ENCODE measurements around the gene MPO.

Gene MPO, protein sequence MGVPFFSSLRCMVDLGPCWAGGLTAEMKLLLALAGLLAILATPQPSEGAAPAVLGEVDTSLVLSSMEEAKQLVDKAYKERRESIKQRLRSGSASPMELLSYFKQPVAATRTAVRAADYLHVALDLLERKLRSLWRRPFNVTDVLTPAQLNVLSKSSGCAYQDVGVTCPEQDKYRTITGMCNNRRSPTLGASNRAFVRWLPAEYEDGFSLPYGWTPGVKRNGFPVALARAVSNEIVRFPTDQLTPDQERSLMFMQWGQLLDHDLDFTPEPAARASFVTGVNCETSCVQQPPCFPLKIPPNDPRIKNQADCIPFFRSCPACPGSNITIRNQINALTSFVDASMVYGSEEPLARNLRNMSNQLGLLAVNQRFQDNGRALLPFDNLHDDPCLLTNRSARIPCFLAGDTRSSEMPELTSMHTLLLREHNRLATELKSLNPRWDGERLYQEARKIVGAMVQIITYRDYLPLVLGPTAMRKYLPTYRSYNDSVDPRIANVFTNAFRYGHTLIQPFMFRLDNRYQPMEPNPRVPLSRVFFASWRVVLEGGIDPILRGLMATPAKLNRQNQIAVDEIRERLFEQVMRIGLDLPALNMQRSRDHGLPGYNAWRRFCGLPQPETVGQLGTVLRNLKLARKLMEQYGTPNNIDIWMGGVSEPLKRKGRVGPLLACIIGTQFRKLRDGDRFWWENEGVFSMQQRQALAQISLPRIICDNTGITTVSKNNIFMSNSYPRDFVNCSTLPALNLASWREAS

DNA sequence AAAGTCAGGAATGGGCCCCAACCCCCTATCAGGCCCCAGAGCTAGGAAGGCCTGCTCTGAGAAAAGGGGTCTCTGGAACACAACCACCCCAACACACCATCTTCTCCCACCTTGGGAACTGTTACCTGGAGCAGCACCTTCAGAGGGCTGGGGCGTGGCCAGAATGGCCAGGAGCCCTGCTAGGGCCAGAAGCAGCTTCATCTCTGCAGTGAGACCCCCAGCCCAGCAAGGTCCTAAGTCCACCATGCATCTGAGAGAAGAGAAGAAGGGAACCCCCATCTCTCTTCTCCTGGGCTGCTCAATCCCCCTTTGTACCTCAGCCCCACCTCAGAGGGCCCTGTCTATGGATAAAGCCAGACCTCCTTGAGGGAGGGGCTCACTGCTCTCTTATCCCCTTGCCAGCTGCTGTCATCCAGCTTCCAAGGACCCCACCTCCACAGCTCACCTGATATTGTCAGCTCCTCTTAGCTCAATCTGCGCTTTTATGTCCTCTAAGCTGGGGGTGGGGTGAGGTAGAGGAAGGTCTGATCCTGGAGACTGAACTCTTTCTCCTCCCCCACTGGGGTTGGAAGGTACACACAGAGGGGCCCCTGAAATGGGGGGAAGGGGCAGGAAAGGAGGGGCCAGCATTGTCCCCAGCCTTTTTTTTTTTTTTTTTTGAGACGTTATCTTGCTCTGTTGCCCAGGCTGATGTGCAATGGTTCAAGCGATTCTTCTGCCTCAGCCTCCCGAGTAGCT is at the start of gene MPO:
Gene MPO, minus strand, starts transcription at position 456 of the 738 bp plus-strand sequence. Its CDS starts 177 bp downstream, at position 279.
- no peak within 1 kb of the TSS for H3K4me3 ChIP-seq (ENCODE audit: low read length)
- no peaks in the 10 kb centered on the region for H3K9me3 ChIP-seq (ENCODE audit: control insufficient read depth, low read length)
- H3K9ac ChIP-seq (ENCODE audit: low read length): no peak within 1 kb of the TSS
- peaks cover 40% of the 10 kb centered on the region for H3K27me3 ChIP-seq (replicated peaks; ENCODE audit: control insufficient read depth, insufficient read depth, low read length)
- H3K4me1 ChIP-seq (ENCODE audit: control insufficient read depth, insufficient read depth, low read length): peaks cover 10% of the 10 kb centered on the region
- no peaks in the 10 kb centered on the region for H3K36me3 ChIP-seq (ENCODE audit: control insufficient read depth, insufficient read depth, low read length, severe bottlenecking)
- no peak for DNase-seq (ENCODE audit: low read depth)

DNA sequence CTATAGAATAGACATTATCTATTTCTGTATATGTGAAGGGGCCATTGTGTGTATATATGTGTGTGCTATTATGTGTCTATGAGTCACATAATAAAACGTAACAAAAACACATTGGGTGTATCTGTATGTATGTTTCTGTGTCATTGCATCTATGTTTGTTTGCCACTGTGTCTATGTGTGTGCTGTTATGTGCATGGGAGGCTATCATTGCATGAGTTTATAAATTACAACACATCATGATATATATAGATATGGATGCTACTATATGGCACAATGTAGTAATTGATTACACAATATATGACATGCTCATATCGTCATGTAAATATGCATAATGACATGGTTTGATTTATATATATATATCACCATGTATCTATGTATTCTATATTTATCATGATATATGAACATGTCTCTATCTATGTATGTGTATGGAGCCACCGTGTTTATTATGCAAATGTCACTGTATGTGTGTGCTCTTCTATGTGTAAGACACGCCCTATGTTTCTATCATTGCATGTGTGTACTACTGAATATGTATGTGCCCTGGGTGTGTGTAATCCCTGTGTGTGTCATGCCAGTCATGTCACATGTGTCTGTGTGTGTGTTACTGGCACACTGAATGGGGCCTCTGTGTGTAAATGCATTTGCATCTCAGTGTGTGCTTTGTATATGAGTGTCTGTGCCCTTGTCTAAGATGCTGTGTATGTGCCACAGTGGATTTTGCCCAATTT is 49.2 kb upstream of the MPO start:
- H3K4me3 ChIP-seq (ENCODE audit: low read length): no peak overlapping the region
- no peak for DNase-seq (ENCODE audit: low read depth)
- no peak overlapping the region for H3K9ac ChIP-seq (ENCODE audit: low read length)

DNA sequence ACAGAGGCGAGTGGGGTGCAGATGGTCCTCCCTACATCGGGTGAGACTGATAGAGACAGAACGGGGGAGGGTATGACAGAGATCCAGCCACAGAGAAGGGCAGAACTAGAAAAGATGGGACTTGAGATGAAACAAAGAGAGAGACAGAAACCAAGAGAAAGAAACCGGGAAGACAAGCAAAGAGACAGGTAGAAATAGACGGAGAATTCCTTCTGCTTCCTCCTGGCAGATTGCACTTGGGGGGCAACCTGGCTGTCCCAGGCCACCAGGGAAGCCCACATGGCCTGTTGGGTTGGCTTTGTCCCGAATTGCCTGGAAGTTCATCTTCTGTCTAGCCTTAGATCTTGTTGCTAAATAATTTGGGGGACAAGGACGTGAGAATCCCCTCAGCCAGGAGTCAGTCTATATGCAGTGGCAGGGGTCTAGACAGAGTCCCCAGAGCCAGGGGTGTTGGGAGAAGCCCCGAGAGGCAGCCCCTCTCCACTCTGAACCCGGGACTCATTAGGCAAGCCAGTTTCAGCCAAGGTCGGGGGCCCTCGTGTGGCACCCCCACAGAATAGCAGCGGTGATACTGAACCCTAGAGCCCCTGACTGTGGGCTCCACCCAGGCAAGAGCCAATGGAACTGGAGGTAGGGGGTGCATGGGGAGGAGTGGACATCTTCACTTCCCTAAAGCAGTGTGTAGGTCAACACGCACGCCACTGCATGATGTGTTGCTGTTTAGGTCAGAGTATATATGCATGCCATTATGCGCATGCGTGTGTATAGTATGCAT is 48.5 kb upstream of the MPO start:
- H3K9ac ChIP-seq (ENCODE audit: low read length): no peak overlapping the region
- H3K27me3 ChIP-seq (replicated peaks; ENCODE audit: control insufficient read depth, insufficient read depth, low read length): peaks cover 42% of the 10 kb centered on the region
- H3K4me3 ChIP-seq (ENCODE audit: low read length): no peak overlapping the region
- H3K9me3 ChIP-seq (ENCODE audit: control insufficient read depth, low read length): no peaks in the 10 kb centered on the region
- H3K4me1 ChIP-seq (ENCODE audit: control insufficient read depth, insufficient read depth, low read length): peaks cover 4% of the 10 kb centered on the region
- no peaks in the 10 kb centered on the region for H3K36me3 ChIP-seq (ENCODE audit: control insufficient read depth, insufficient read depth, low read length, severe bottlenecking)
- no peak for DNase-seq (ENCODE audit: low read depth)

More for the DNA sequence above, 49.2 kb upstream of the MPO start:
- Histone ChIP-seq H3K4me1 (ENCODE audit: control insufficient read depth, insufficient read depth, low read length) (no peaks in the 10 kb centered on the region), H3K9me3 (ENCODE audit: control insufficient read depth, low read length) (no peaks in the 10 kb centered on the region), H3K36me3 (ENCODE audit: control insufficient read depth, insufficient read depth, low read length, severe bottlenecking) (no peaks in the 10 kb centered on the region), H3K27me3 (replicated peaks; ENCODE audit: control insufficient read depth, insufficient read depth, low read length) (peaks cover 36% of the 10 kb centered on the region)

- Histone ChIP-seq H3K4me3 (ENCODE audit: low read length) (no peak within 1 kb of the TSS), H3K27me3 (replicated peaks; ENCODE audit: control insufficient read depth, insufficient read depth, low read length) (peaks cover 50% of the 10 kb centered on the region), H3K9ac (ENCODE audit: low read length) (no peak within 1 kb of the TSS), H3K9me3 (ENCODE audit: control insufficient read depth, low read length) (no peaks in the 10 kb centered on the region), H3K4me1 (ENCODE audit: control insufficient read depth, insufficient read depth, low read length) (peaks cover 4% of the 10 kb centered on the region), H3K36me3 (ENCODE audit: control insufficient read depth, insufficient read depth, low read length, severe bottlenecking) (no peaks in the 10 kb centered on the region)
- no peak for DNase-seq (ENCODE audit: low read depth)
These were observed 47.7 kb upstream of the MPO start, which contains the start of gene TSPOAP1 for GRCh38 chr17:58328195-58329034. Gene TSPOAP1 (minus strand): TSS chr17:58328795. CDS start chr17:58327920, 875 bp downstream.

GRCh38 chr17:58327363-58328194 is 46.8 kb upstream of the MPO start:
- peaks cover 4% of the 10 kb centered on the region for H3K4me1 ChIP-seq (ENCODE audit: control insufficient read depth, insufficient read depth, low read length)
- no peak overlapping the region for H3K9ac ChIP-seq (ENCODE audit: low read length)
- H3K4me3 ChIP-seq (ENCODE audit: low read length): no peak overlapping the region
- no peaks in the 10 kb centered on the region for H3K9me3 ChIP-seq (ENCODE audit: control insufficient read depth, low read length)
- H3K36me3 ChIP-seq (ENCODE audit: control insufficient read depth, insufficient read depth, low read length, severe bottlenecking): no peaks in the 10 kb centered on the region
- peaks cover 53% of the 10 kb centered on the region for H3K27me3 ChIP-seq (replicated peaks; ENCODE audit: control insufficient read depth, insufficient read depth, low read length)
- no peak for DNase-seq (ENCODE audit: low read depth)

- H3K9ac ChIP-seq (ENCODE audit: low read length): no peak overlapping the region
- peaks cover 4% of the 10 kb centered on the region for H3K4me1 ChIP-seq (ENCODE audit: control insufficient read depth, insufficient read depth, low read length)
- no peaks in the 10 kb centered on the region for H3K9me3 ChIP-seq (ENCODE audit: control insufficient read depth, low read length)
- H3K27me3 ChIP-seq (replicated peaks; ENCODE audit: control insufficient read depth, insufficient read depth, low read length): peaks cover 61% of the 10 kb centered on the region
- DNase-seq (ENCODE audit: low read depth): no peak
- no peaks in the 10 kb centered on the region for H3K36me3 ChIP-seq (ENCODE audit: control insufficient read depth, insufficient read depth, low read length, severe bottlenecking)
- H3K4me3 ChIP-seq (ENCODE audit: low read length): no peak overlapping the region
These were observed 46.1 kb upstream of the MPO start for GRCh38 chr17:58326609-58327362.

- DNase-seq (ENCODE audit: low read depth): no peak
- peaks cover 63% of the 10 kb centered on the region for H3K27me3 ChIP-seq (replicated peaks; ENCODE audit: control insufficient read depth, insufficient read depth, low read length)
- no peak overlapping the region for H3K9ac ChIP-seq (ENCODE audit: low read length)
- no peaks in the 10 kb centered on the region for H3K9me3 ChIP-seq (ENCODE audit: control insufficient read depth, low read length)
- peaks cover 4% of the 10 kb centered on the region for H3K4me1 ChIP-seq (ENCODE audit: control insufficient read depth, insufficient read depth, low read length)
- H3K36me3 ChIP-seq (ENCODE audit: control insufficient read depth, insufficient read depth, low read length, severe bottlenecking): no peaks in the 10 kb centered on the region
- no peak overlapping the region for H3K4me3 ChIP-seq (ENCODE audit: low read length)
These were observed 45.3 kb upstream of the MPO start for GRCh38 chr17:58325976-58326468.

DNA sequence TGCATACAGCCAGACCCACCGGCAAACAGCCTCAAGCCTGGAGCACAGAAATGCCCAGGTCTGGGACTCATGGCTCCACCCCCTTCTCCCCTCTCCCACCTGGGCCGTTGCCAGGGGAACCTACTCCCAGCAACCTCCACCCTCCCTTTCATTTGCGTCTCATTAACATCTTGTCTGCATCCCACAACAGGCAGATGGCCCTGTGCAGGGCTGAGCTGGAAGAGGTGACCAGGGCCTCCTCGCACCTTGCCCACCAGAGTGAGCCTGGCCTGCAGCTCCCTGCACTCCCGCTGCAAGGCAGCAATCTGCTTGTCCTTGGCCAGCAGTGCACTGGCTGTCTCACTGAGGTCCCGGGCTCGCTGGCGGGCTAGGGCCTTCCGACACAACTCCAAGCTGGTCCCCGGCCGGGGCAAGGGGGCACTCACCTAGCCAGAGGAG is 44.6 kb upstream of the MPO start:
- H3K4me1 ChIP-seq (ENCODE audit: control insufficient read depth, insufficient read depth, low read length): peaks cover 4% of the 10 kb centered on the region
- no peaks in the 10 kb centered on the region for H3K9me3 ChIP-seq (ENCODE audit: control insufficient read depth, low read length)
- no peak for DNase-seq (ENCODE audit: low read depth)
- H3K36me3 ChIP-seq (ENCODE audit: control insufficient read depth, insufficient read depth, low read length, severe bottlenecking): no peaks in the 10 kb centered on the region
- no peak overlapping the region for H3K9ac ChIP-seq (ENCODE audit: low read length)
- no peak overlapping the region for H3K4me3 ChIP-seq (ENCODE audit: low read length)
- peaks cover 63% of the 10 kb centered on the region for H3K27me3 ChIP-seq (replicated peaks; ENCODE audit: control insufficient read depth, insufficient read depth, low read length)

Data from adipocyte (in vitro differentiated cells).